Pons (tissue), 1 donor: ENCODE results near the gene IKZF2.

Source experiments
- DNase-seq: peaks from one replicate; pipeline ENCODE4 v3.0.0-alpha.2; 2016; ENCODE audit warnings: low spot score

The IKZF2 gene

DNA sequence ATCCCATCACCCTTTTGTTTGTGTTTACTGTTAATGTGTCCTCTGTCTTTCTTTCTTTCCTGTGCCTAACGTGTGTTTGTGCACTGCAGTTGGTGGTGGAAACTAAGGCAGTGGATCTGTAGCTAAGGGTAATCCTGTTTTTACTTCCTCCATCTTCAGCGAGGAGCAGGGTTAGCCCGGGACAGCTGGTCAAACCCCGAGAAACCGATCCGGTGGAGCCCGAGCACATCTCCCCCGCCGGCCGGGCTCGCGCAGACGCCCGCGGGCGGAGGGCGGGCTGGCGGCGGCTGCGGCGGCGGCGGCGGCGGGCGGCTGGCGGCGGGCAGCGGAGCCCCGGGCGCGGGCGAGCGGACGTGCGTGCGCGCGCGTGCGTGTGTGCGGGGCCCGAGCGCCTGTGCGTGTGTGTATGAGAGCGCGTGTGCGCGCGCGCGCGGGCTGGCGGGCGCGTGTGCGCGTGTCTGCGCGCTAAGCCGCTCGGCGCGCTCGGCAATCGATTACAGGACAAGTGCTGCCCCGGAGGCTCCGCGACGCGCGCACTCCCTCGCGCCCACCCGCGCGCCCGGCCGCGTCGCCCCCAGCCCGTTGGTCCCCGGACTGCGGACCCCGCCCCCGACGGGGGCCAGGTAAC is at the start of gene IKZF2:
IKZF2 (minus strand) TSS at position 176 of the 628 bp plus-strand sequence. CDS start 2,983 bp downstream, outside the sequence.
- peak; percentile 87 for DNase-seq

DNA sequence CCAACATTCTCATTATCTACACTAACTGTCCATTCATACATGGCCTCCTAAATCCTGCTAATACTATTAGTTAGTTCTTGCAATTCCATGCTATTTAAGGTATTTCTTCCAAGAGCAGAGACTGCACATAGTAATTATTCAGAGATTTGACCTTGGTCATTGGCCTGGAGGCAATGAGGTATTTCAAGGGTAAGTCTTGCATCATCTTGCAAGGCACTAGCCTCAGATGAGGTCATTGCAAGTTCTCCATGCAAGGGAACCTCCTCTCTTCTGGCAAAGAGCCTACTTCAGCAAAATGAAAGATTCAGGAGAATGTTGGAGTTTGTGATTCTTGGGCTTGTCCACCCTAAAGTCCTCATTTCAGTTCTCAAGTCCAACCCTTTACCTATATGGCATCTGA is 48.5 kb upstream of the IKZF2 start:
- no peak for DNase-seq

DNA sequence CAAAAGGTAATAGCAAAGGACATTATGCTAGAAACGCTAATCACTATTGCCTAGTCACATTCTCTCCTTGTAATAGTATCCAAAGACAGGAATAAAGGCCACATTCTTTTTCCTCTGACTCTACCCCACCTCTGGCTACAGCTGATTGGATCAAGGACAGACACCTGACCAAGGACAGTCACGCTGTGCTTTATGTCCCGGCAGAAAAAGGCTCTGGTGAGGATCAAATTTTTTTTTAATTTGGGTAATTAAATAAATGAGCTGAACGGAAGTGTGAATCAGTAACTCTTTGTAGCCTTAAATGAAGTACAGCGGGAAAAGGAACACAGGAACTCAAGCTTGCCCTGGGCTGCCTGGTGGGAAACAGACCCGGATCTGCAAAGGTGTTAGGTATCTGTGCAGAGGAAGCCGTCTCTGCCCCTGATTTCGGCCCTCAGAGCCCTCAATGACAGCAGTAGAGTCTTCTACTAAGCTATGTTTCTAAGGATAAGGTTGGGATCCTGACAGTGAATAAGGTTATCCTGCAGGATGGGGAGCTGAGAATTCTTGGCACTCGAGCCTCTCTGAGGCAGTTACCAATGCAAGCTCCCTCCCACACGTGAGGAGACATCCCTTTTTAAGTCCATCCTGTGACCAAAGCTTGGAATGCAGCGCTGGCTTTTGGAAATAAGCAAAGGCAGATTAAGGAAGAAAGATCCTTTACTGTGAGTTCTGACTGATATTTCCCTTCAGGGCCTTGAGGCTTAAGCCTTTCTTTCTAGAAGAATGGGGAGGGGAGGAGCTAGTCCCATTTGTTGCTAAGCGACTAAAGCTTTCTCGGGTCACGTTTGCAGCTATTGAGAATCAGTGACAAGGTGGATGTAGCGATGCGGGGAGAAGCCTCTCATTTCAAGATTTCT is 37.8 kb upstream of the IKZF2 start:
- no peak for DNase-seq

DNA sequence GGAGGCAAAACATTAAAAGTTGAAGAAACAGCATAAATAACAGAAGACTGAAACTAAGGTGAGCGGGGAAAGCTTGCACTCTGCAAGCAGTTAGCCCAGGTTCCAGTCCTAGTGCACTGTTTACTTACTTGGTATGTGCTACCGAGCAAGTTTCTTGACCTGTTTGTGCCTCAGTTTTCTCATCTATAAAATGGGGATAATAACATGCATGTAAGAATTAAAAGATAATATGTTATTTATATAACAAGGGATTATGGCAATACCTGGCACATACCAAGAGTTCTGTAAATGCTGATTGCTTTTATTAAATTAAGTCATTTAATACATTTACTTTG is 37.1 kb upstream of the IKZF2 start:
- no peak for DNase-seq

DNA sequence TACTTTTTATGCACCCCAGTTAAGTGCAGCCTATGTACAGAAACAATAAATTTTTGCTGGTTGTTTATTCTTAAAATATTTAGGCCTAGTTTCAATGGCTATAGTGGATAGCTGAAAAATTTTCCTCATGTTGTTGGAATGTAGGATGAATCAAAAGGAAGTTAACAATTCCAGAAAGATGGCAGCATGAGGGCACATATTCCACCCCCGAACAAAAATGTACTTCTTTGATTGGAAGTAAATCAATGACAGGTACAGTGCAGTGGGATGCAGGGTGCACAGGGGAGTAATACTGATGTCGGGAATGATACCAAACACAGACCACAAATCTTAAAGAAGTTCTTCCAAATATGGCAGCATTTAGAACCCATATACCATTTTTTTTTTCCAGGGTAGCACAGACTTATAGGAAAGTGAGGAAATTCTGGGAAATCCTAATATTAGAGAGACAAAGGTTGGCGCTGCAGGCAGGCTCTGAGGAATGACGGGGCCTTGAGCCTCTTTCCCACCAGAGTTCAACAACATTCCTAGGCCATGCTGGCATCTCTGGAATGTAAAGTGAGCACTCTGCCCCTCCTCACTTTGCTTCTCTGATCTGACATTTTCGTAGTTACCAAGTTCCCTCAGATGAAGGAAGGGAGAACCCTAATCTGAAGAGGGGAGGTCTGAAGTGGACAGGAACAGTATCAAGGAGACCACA is 36.6 kb upstream of the IKZF2 start:
- DNase-seq: no peak

DNA sequence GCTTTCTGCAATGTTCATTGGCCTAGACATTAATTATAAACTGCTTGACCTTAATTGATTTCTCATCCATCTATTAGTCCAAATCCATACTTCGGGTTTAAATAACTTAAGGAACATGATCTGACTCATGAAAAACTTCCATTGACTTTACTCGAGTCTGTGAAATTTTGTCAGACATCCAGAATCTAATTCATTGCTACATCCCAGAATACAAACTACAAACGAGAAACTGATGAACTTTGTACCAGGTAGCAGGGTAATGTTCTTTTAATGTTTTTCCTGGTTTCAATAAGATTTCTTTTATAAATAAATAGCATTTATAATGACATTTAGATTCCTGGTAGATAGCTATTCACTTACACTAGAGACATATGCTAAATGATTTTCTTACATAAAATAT is 36.0 kb upstream of the IKZF2 start:
- DNase-seq: no peak

DNA sequence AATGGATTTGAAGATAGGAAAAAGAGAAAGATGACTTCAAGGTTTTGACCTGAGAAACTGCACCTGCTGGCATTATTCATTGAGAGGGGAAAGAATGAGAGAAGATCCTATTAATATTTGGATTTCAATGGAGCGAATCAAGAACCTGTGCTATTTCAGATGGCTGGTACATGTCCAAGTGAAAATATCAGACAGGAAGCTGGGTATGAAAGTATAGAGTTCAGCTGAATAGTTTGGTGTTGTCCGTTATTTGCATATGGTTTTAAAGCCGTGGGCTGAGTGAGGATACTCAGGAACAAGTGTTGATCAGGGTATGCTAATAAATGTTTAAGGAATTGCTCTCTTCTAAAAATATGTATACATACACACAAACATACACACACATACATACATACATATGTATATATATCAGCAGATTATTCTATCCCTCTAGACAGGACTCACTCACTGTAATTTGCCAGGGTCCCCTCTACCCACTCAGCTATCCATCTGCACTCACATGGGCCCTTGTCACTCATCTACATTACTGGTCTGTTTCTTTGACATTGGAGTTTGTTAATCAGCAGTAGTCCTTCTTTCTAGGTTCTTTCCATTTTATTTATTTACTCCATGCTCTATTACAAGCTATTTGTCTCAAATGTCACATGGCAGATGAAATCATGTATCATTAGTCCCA is 33.9 kb upstream of the IKZF2 start:
- DNase-seq: no peak

DNA sequence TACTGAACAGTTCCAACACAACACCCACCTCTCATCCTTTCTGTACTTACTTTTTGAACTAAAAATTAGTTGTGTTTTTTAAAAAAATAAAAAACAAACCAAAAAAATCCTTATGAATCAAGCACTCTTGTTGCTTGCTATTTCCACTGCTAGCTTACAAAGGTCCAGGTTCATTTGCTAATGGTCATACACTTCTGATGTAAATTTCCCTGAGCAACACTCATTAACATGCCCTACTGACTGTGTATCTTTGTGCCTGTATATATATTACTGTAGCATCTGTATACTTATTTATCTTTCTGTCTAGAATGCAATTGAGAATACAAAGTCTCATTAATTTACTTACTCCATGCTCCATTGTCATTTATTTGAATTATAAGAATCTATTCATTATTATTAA is 30.3 kb upstream of the IKZF2 start:
- DNase-seq: no peak

DNA sequence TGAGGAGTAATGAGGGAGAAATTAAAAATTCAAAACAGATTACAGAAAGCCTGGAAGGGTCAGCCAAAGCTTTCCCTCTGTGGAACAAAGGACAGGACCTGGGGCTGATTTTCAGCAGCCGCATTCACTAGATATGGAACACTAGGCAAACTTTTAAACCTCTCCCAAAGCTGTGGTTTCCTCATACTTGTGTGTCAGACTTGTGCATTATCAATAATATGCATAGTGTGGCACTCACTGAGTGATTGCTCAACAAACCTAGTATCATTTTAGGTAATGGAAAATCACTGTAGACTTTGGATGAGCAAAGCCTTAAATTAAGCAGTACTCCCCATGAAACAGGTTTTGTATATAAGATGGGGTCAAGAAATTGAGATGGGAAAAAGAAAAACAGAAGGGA is 26.3 kb upstream of the IKZF2 start:
- DNase-seq: no peak

DNA sequence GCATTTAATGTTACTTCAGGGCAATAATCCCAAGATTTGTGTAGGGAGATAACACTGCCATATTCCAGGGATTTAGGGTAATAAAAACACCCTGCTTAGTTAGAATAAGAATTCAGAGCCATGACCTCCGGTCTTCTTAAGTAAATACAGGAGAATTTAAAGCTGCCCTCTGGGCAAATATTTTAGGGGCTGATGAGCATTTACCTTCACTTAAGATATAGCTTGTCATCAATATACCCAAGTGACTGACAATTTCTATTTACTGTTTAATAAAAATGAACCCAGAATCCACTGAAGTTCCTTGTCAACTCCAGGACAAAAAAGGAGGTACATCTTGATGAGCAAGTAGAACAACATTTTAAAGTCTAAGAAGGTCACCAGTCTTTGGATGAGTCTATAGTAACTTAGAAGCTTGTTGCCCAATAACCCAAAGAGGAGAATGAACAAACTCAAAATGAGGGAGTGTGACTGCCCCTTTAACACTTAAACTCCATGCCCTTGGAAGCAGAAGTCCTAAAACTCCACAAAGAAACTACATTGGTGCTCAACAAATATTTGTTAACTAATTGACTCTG is 24.3 kb upstream of the IKZF2 start:
- DNase-seq: no peak

DNA sequence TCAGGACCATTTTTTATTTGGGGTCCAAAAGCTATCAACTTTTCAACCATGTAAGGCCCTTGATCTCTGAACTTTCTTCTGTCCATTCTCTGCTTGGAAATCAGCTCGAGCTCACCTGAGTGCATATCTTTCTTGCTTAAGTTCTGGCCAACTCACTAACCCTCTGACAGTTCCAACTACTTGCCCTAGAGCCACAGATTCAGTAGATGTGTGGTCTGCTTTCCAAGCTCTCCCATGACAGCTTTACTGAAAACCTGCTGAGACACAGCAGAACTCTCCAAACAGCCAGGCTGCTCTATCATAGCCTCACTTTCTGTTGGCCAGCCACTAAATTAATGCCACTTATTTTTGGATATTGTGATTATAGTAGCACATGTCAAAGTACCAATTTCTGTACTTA is 21.2 kb upstream of the IKZF2 start:
- no peak for DNase-seq

DNA sequence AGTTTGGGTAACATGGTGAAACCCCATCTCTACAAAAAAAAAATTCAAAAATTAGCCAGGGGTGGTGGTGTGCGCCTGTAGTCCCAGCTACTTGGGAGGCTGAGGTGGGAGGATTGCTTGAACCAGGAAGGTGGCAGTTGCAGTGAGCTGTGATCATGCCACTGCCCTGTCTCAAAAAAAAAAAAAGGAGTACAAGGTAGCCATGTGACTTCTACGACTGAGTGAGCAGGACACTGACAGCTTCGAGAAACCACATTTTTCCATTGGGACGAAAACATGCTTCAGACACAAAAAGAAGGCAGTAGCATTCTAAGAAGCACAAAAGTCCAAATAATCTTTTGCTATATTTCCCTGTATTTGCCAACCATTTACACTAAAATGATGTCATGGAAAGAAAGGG is 19.7 kb upstream of the IKZF2 start:
- DNase-seq: no peak

DNA sequence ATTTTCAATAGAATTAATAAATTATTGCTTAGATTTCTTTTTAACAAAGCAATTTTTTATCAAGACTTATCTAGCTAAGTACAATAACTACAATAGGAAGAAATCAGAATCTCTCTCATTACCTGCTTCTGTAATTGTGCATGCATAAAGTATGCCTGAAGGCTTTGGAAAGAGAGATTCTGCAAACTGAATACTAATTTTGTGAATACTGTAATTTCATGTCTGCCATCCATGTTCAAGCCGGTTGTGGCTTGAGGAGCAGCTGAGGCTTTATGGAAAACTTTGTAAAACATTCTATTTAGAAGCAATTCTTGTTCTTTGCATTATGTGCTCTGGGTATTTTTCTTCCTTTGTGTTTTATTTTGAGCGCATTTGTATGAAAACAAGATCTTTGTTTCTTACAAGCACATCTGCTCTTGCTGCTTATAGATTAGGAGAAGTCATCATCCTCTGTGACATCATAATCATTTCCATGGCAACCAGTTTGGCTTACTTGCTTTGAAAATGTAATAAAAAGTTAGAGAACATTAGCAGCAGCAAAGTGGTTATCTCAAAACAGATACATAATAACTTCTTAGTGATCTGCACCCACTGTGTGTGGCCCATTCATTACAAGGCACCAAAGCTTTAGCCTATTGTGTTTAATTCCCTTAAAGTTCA is 16.0 kb upstream of the IKZF2 start:
- no peak for DNase-seq

DNA sequence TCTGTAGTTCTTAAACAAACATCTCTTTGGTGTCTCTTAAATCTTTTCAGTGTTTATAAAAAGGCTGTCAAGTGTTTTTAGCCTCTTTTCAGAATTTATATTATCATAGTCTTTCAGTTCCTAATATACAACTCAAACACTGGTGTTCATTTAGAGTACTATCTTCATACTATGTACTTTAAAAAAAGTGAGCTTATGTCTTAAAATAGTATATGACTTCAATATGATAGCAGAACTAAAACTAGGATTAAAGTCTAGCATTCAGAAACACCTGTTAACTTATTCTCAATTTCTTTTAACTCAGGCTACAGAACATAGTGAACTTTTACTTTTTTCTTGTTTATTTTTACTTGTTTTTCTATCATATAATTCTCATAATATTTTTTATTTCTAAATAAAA is 14.7 kb upstream of the IKZF2 start:
- no peak for DNase-seq

DNA sequence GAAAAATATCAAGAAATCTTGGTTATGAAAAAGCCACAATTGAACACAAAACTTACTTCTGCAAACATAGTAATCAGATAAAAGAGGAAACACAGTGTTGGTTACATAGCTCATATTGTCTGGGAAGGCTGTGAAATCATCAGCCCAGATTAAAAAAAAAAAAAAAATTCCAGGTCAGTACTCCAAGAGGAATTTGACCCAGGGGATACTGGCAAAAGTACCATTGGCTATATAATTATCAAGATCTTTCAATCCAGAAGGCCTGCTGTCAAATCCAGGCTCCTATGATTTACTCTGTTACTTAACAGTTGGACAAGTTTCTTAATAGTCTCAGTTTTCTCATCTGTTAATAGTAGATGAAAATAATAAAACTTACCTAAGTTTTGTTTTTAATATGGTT is 12.9 kb upstream of the IKZF2 start:
- no peak for DNase-seq

DNA sequence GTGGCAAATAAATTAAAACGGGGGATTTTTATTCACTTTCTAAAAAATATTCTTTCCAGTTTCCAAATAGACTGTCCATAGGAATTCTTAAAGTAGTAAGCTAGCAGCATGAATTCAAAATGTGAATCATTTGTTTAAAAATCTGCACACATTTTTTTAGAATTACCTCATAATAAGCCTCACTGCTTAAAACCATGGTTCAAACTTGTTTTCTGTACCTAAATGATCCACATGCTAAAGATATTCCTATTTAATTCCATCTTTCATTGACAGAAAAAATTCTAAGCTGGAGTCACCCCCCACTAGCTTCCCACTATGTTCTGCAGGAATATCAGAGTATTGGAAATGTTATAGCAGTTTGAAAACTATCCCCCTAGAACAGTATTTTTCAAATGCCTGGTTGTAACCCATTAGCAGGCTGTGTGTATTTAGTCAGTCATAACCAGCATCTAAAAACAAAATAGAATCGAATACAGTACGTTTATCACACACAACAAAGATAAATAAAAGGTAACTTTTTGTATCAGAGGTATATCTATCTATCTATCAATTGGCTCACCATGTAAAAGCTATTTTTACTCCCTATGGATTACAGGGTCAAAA is 11.2 kb upstream of the IKZF2 start:
- DNase-seq: no peak

DNA sequence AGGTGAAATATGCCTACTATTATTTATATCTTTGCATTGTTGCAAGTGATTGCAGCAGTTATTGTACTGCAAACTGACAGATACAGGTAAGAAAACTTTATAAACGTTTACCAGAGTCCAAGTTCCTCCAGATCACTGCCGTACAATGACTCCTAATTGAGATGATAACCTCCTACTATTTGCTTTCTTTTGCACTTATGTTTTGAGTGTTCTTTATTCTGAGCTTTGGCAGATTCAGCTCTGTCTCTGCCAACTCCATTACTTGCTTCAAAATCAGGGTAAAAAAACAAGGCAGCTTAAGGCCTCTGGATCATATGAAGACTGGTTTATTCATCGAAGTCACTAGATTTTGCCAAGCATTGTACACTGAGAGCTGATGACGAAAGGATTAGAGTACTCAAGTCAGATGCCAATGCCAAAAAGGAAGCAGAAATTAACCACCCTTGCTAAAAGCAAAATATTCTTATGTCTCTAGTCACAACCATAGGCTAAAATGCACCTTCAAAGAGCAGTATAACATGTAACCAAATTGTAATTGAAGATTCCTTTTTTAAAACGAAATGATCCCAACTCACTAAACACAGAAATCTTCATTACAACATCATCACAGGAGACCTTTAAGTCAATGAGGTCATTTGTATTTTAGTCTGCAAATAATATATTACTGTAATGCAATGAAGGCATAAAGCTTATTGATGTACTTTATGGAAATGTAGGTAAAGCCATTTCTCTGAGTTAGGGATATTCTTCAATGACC is 10.5 kb upstream of the IKZF2 start:
- DNase-seq: no peak

DNA sequence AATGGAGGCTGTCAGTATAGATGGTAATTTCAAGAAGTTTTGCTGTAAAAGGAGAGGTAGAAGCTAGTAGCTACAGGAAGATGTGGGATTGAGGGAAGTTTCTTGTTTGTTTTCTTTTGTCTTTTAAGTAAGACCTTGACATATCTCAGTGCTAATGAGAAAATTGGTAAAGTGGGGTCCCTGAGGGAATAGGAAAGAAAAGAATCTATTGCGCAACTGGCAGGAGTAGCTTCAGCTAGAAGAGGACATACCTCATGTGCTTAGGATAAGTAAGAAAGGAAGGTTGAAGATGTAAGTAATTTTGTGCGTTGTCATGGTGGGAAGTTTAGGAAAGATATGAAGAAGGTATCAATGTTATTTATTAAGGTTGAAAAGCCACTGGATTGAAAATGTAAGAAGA is 8.4 kb upstream of the IKZF2 start:
- no peak for DNase-seq

DNA sequence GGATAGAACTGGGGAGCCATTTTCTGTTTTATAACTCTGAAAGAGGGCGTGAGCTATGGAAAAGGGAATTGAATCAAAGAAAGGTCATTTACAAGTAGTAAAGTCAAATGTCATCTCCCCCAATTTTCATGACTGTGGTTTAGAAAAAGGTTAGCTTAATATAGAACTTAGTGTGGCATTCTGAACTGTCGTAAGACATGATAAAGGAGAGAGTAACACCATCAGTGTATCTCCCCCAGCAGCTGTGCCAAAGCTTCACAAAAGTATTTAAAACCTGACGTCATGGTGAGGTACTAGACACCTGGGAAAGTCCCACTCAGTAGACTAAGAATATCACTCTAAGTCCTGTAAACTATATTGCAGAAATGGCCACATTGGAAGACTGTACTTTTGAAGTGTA is 5.8 kb upstream of the IKZF2 start:
- no peak for DNase-seq

DNA sequence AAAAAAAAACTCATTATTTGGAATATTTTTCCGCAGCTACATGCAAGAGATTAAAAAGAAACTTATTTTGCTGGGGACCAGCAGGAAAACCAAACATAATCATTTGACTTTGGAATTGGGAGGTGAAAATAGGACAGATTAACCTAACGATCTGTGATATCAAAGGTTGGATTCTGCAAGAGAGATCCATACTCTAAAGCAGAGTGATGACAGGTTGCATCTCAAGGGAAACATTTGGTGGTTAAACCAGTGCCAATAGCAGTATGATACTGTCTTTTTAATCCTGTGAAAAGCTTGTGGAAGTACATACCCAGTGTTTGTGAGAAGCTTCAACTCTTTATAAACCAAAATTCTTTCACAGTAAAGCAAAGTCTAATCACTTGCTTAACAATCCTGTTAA is 5.3 kb upstream of the IKZF2 start:
- DNase-seq: no peak

DNA sequence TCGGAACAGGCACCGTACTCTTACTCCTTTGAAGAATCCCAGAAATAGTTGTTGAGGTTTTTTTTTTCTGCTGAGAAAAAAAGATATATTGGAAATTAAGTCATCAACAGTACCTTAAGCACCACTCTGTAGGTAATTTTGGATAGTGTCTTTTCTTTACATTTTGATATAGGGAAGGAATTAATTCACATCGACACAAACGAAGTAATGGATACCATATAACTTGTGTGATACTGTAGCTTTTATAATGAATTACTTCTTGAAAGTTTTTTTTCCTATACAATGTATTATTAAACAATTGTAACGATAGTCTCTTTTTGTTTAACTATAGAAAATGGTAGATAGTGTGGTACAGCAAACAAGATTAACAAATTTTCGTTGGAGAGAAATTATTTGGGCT is 1.5 kb upstream of the IKZF2 start:
- no peak for DNase-seq
